Measurements from ENCODE around the gene CHPT1.

DNA sequence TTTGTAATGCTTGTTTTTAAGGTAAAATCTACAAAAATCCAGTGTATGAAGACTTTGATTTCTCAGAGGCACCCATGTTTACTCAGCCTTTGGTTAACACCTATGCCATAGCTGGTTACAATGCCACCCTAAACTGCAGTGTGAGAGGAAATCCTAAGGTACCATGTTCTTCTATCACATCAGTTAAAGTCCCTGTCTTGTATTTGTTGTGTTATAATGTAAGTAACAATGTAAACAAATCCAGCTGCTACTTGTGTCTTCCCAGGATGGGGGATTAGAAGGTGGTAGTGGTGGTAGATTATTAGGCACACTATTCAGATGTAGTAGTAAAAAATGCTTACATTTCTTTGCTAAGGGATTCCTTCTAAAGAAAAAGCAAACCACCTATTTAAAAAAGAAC is 19.4 kb upstream of the CHPT1 start:
- no peak for TF ChIP-seq POLR2A (IDR thresholded peaks at IDR 0.05)
- TF ChIP-seq, protein P1, sequence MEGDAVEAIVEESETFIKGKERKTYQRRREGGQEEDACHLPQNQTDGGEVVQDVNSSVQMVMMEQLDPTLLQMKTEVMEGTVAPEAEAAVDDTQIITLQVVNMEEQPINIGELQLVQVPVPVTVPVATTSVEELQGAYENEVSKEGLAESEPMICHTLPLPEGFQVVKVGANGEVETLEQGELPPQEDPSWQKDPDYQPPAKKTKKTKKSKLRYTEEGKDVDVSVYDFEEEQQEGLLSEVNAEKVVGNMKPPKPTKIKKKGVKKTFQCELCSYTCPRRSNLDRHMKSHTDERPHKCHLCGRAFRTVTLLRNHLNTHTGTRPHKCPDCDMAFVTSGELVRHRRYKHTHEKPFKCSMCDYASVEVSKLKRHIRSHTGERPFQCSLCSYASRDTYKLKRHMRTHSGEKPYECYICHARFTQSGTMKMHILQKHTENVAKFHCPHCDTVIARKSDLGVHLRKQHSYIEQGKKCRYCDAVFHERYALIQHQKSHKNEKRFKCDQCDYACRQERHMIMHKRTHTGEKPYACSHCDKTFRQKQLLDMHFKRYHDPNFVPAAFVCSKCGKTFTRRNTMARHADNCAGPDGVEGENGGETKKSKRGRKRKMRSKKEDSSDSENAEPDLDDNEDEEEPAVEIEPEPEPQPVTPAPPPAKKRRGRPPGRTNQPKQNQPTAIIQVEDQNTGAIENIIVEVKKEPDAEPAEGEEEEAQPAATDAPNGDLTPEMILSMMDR (IDR thresholded peaks at IDR 0.05): no peak

Measured in gastroesophageal sphincter (tissue), 3 donors.